ENCODE results near the gene PDE9A.

DNA sequence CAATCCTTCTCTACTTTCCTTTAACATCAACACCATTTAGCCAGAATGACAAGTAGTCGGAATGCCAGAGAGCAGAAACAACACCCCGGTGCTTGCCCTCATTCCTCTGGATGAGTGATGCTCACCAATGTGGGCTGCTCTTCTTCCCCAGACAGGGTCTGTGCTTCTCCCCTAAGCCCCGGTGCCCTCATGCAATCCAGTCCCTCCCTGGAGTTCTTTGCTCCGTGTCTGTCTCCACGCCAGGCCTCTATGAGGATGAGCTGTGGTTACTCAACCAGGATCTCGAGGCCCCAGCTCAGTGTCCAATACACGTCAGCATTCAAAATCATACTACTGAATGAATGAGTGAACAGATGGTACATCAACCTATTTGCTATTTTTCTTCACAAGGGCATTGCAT is 29.7 kb upstream of the PDE9A start:
- TF ChIP-seq POLR2AphosphoS5 (IDR thresholded peaks at IDR 0.05; ENCODE audit: low read depth, low read length) (no peak), POLR2A (IDR thresholded peaks at IDR 0.05; ENCODE audit: low read depth, low read length) (no peak), TAF1 (IDR thresholded peaks at IDR 0.05; ENCODE audit: borderline replicate concordance, low read depth, low read length) (no peak)

Data from GM12892 (cell line).